ENCODE data around the gene USP16.

The USP16 gene

DNA sequence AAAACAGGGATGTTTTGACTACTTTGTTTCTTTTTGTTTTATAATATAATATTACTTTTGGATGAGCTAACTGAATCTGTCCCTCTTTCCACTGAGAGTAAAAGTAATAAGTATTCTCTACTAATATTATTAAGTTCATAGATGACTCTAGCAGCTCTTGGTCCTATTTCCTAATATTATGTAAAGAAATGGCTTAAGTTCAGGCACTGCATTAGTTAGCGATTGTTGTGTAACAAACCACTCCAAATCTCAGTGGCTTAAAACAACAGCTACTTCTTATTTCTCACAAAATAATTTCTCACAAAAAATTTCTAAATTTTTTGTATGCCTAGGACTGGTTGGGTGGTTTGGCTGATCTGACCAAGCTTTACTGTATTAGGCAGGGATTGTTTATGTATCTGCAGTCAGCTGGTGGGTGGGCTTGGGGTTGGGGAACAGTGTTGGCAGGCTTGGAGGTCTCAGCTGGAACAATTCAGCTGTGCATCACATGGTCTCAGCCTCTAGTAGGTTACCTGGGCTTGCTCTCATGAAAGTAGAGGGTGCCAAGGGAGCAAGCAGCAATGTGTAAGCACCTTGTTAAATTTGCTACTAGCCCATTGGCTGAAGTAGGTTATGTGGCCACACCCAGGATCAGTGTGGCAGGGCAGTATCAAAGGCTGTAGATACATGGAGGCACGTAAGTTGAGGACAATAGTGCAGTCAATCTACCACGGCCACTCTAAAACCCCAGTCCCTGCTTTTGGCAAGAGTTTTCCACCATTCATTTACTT lies 57.8 kb downstream of the USP16 start:
- in situ Hi-C loops (cut with MboI; ENCODE audit: low sequenced_read_pairs), result no loop called here

DNA sequence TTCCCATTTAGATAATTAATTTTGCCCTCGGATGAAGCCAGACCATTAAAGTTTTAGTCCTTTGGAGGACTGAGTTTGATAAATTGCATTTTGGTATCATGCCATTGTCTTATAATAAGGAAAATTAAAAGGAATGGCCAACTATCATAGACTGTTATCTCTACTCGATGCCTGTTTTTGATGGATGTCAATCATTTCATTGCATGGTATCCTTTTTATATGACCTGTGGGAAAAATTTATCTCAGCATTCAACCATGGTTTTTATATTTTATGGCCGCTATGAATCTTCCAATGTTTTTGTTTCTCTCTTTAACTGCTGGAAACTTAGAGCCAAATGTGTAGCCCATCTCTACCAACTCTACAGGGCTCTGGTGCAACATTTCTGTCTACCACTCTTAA lies 58.8 kb downstream of the USP16 start:
- in situ Hi-C loops (cut with MboI; ENCODE audit: low sequenced_read_pairs), result no loop called here

DNA sequence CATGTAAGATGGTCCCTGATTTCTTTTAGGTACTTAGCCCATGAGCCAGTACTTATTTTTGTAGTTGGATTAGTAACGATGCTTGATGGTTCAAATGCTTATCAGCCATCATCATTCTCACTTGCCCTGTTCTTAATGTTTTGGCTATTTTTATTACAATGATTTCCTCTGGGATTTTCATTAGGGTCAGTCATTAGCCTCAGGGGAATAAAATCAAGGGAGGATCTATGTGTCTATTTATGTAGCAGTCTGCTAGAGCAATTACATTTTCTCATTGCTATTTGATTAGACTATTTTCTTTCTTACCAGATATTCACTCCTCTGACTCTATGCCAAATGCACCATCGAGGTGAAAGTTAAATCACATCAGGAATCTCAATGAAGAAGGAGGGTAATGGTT lies 59.9 kb downstream of the USP16 start:
- in situ Hi-C loops (cut with MboI; ENCODE audit: low sequenced_read_pairs), result no loop called here

DNA sequence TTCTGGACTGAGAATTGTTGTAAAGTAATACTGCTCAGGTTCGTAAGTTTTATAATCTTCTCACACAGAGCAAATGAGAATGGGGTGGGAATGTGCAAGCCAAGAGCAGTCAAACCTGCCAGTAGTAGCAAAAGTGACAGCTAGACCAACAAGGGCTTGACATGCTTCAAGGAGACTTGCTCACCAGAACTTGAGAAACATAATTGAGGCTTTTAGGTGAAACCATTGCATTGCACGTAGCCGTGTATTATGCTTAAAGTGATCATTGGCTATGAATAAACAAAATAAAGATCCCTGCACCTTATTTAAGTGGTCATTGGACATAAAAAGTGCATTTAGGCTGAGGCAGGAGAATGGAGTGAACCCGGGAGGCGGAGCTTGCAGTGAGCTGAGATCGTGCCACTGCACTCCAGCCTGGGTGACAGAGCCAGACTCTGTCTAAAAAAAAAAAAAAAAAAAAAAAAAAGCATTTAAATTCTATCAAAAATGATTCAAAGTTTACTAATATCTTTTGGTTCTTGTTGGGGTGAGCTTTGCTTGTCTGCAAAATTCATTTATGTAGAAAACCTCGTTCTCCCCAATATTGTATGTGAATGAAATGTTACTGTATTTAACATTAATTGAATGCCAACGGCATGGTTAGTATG lies 60.8 kb downstream of the USP16 start:
- in situ Hi-C loops (cut with MboI; ENCODE audit: low sequenced_read_pairs), result no loop called here

GRCh38 chr21:29091033-29091432 lies 66.6 kb downstream of the USP16 start:
- in situ Hi-C loops (cut with MboI; ENCODE audit: low sequenced_read_pairs), result no loop called here

DNA sequence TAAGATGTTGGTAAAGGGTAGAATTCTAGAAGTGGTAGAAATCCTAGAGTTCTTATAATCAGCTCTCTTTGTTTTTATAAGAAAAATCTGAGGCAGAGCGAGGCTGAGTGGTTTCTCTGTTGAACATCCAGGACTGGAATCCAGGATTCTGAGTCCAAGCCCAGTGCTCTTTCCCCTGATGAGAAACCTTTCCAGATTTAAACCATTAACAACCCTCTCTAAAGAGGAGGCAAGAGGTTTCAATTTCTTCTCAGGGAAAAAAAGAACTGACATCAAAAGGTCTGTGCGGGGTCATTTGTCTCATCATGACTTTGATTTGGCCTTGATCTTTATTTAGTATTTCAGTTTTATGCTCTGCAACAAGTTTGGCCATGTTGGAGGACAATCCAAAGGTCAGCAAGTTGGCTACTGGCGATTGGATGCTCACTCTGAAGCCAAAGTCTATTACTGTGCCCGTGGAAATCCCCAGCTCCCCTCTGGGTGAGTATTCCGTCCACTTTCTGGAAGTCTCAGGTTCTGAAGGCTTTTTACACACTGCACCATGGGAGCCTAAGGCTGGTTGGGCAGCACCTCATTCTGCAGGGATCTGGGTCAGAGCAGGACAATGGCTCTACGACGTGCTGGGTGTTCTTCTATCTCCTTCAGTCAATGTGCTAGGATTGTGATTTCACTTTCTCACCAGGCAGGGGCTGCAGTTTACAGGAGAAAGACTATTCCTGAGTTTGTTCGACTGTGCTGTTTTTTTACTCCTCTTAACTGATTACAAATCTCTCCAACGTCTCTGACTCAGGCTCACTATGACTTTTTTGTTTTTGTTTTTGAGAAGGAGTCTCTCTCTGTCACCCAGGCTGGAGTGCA lies 67.9 kb downstream of the USP16 start:
- in situ Hi-C loops (cut with MboI; ENCODE audit: low sequenced_read_pairs), result no loop called here

DNA sequence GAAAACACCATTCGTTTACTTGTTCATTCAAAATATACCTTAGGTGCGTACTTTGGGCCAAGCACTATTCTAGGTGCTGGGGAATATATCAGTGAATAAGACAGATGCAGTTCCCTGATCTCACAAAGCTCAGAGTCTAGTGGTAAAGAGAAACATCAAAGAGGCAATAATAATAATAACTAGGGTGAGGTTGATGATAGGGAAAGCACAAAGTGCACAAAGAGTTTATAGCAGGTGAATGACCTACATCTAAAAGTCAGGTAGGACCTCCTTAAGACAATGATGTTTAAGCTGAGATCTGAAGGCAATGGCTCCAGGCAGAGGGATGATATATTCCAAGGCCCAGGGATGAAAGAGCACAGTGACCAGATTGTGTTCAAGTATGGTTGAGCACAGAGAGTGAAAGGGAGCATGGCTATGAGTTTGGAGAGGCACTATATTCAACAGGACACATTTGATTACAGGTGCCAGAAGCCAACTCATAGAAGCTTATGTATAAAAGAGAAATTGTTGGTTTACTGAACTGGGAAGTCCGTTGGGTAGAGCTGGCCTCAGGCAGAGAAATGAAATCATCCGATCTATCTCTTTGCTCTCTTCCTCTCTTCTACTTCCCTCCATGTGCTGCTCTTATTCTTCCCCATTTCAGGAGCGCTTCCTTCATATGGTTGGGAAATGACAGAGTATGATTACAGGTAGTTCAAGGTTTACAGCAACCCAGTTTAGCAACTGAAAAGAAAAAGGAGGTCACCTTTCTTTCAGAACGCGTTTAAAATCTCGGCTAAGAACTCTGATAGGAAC lies 71.9 kb downstream of the USP16 start:
- in situ Hi-C loops (cut with MboI; ENCODE audit: low sequenced_read_pairs), result no loop called here

DNA sequence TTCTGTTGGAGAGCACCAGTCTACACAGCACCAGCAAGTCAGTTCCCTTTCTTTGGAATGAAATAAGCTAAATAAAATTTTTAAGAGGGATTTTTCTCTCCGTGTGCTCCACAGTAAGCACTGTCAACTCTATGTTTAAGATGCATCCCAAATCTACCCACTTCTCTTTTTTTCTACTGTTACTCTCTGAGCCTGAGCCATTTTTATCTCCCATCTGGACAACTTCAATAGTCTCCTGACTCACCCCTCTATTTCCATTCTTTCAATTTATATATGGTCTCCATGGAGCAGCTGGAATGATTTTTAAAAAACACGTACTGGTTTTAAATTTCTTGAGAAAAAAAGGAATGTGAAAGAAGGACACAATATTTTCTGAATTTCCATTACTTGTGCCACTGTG lies 73.7 kb downstream of the USP16 start:
- in situ Hi-C loops (cut with MboI; ENCODE audit: low sequenced_read_pairs), result no loop called here

DNA sequence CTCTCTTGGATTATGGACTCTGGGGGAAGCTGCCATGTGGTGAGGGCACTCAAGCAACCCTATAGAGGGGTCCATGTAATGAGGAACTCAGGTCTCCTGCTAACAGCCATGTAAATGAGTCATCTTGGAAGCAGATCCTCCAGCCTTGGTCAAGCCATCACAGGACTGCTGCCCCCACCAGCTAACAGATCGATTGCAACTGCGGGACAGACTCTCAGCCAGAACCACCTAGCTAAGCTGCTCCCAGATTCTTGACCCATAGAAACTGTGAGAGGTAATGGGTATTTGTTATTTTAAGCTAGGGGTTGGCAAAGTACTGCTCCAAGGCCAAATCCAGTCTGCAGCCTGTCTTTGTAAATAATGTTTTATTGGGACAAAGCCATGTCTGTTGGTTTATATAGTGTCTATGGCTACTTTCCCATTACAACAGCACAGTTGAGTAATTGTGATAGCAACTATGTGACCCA lies 78.4 kb downstream of the USP16 start:
- in situ Hi-C loops (cut with MboI; ENCODE audit: low sequenced_read_pairs), result no loop called here

All from hTERT RPE-1 (cell line).